ENCODE results near the gene DHCR7. TPM values are rescaled to one million over a fixed set of nuclear protein-coding genes. Genes with fewer than 3 reads are reported as not detected.

Gene DHCR7
- total and polyA plus RNA-seq, 2 donors (not counting 1 experiment from before 2014, with no cell fraction given) = 90.8 to 148 TPM

- no peak for DNase-seq (ENCODE audit: low read depth in 2 of 2)
- H2AFZ ChIP-seq (ENCODE audit: low read length) = no peak overlapping the region
- H4K20me1 ChIP-seq (ENCODE audit: control insufficient read depth, extremely low read depth, insufficient read depth, low read length) = no peaks in the 10 kb centered on the region
- H3K36me3 ChIP-seq (ENCODE audit: control insufficient read depth, insufficient read depth, low read length) = no peaks in the 10 kb centered on the region
- H3K9me3 ChIP-seq (ENCODE audit: control insufficient read depth, insufficient read depth, low read depth, low read length) = no peaks in the 10 kb centered on the region
- TF ChIP-seq EZH2 (IDR thresholded peaks at IDR 0.05; ENCODE audit: low read length, missing control alignments) = no peak
- TF ChIP-seq, protein P1, sequence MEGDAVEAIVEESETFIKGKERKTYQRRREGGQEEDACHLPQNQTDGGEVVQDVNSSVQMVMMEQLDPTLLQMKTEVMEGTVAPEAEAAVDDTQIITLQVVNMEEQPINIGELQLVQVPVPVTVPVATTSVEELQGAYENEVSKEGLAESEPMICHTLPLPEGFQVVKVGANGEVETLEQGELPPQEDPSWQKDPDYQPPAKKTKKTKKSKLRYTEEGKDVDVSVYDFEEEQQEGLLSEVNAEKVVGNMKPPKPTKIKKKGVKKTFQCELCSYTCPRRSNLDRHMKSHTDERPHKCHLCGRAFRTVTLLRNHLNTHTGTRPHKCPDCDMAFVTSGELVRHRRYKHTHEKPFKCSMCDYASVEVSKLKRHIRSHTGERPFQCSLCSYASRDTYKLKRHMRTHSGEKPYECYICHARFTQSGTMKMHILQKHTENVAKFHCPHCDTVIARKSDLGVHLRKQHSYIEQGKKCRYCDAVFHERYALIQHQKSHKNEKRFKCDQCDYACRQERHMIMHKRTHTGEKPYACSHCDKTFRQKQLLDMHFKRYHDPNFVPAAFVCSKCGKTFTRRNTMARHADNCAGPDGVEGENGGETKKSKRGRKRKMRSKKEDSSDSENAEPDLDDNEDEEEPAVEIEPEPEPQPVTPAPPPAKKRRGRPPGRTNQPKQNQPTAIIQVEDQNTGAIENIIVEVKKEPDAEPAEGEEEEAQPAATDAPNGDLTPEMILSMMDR (conservative IDR thresholded peaks at IDR 0.05 in 1 of 2, IDR thresholded peaks at IDR 0.05 in 1 of 2; ENCODE audit: low read depth in 1 of 2, low read length in 2 of 2) = no peak
- H3K4me1 ChIP-seq (ENCODE audit: control insufficient read depth, extremely low read depth, insufficient read depth, low read length) = no peaks in the 10 kb centered on the region
- H3K4me3 ChIP-seq (replicated peaks in 1 of 4; ENCODE audit: control extremely low read depth in 1 of 4, insufficient read depth in 1 of 4, low read depth in 3 of 4, low read length in 4 of 4) = no peak overlapping the region
- H3K79me2 ChIP-seq (ENCODE audit: control insufficient read depth, insufficient read depth, low read length) = no peaks in the 10 kb centered on the region
- no peak overlapping the region for H3K27ac ChIP-seq (ENCODE audit: insufficient read depth, low read length)
- peaks cover 9% of the 10 kb centered on the region for H3K27me3 ChIP-seq (ENCODE audit: control insufficient read depth, insufficient read depth, low read length)
- no peak overlapping the region for H3K9ac ChIP-seq (ENCODE audit: insufficient read depth, low read length)
- H3K4me2 ChIP-seq (ENCODE audit: extremely low read depth, insufficient read depth, low read length) = no peak overlapping the region
Measured at GRCh38 chr11:71395774-71396173, 52.4 kb downstream of the DHCR7 start.

- no peak for TF ChIP-seq EZH2 (IDR thresholded peaks at IDR 0.05; ENCODE audit: low read length, missing control alignments)
- TF ChIP-seq, protein P1 (conservative IDR thresholded peaks at IDR 0.05 in 1 of 2, IDR thresholded peaks at IDR 0.05 in 1 of 2; ENCODE audit: low read depth in 1 of 2, low read length in 2 of 2) = no peak
- Histone ChIP-seq H3K9ac (ENCODE audit: insufficient read depth, low read length) (no peak overlapping the region), H4K20me1 (ENCODE audit: control insufficient read depth, extremely low read depth, insufficient read depth, low read length) (no peaks in the 10 kb centered on the region), H3K9me3 (ENCODE audit: control insufficient read depth, insufficient read depth, low read depth, low read length) (no peaks in the 10 kb centered on the region), H3K27ac (ENCODE audit: insufficient read depth, low read length) (no peak overlapping the region), H3K4me2 (ENCODE audit: extremely low read depth, insufficient read depth, low read length) (no peak overlapping the region), H3K4me1 (ENCODE audit: control insufficient read depth, extremely low read depth, insufficient read depth, low read length) (no peaks in the 10 kb centered on the region), H3K27me3 (ENCODE audit: control insufficient read depth, insufficient read depth, low read length) (peaks cover 9% of the 10 kb centered on the region), H3K4me3 (replicated peaks in 1 of 4; ENCODE audit: control extremely low read depth in 1 of 4, insufficient read depth in 1 of 4, low read depth in 3 of 4, low read length in 4 of 4) (no peak overlapping the region), H3K79me2 (ENCODE audit: control insufficient read depth, insufficient read depth, low read length) (no peaks in the 10 kb centered on the region), H3K36me3 (ENCODE audit: control insufficient read depth, insufficient read depth, low read length) (no peaks in the 10 kb centered on the region), H2AFZ (ENCODE audit: low read length) (no peak overlapping the region)
- DNase-seq (ENCODE audit: low read depth in 2 of 2) = no peak
Measured at GRCh38 chr11:71395263-71395560, 53.0 kb downstream of the DHCR7 start.

- H3K79me2 ChIP-seq (ENCODE audit: control insufficient read depth, insufficient read depth, low read length) = no peaks in the 10 kb centered on the region
- H3K4me1 ChIP-seq (ENCODE audit: control insufficient read depth, extremely low read depth, insufficient read depth, low read length) = no peaks in the 10 kb centered on the region
- no peak for TF ChIP-seq EZH2 (IDR thresholded peaks at IDR 0.05; ENCODE audit: low read length, missing control alignments)
- no peak overlapping the region for H2AFZ ChIP-seq (ENCODE audit: low read length)
- peaks cover 9% of the 10 kb centered on the region for H3K27me3 ChIP-seq (ENCODE audit: control insufficient read depth, insufficient read depth, low read length)
- H3K4me2 ChIP-seq (ENCODE audit: extremely low read depth, insufficient read depth, low read length) = no peak overlapping the region
- DNase-seq (ENCODE audit: low read depth in 2 of 2) = no peak
- H3K36me3 ChIP-seq (ENCODE audit: control insufficient read depth, insufficient read depth, low read length) = no peaks in the 10 kb centered on the region
- H3K27ac ChIP-seq (ENCODE audit: insufficient read depth, low read length) = no peak overlapping the region
- H3K9me3 ChIP-seq (ENCODE audit: control insufficient read depth, insufficient read depth, low read depth, low read length) = no peaks in the 10 kb centered on the region
- H4K20me1 ChIP-seq (ENCODE audit: control insufficient read depth, extremely low read depth, insufficient read depth, low read length) = no peaks in the 10 kb centered on the region
- H3K9ac ChIP-seq (ENCODE audit: insufficient read depth, low read length) = no peak overlapping the region
- H3K4me3 ChIP-seq (replicated peaks in 1 of 4; ENCODE audit: control extremely low read depth in 1 of 4, insufficient read depth in 1 of 4, low read depth in 3 of 4, low read length in 4 of 4) = no peak overlapping the region
Measured at GRCh38 chr11:71393283-71393682, 54.9 kb downstream of the DHCR7 start.

Measured in fibroblast of lung (primary cell).